GM18505 (cell line): ENCODE measurements around the gene C9orf72.

Experiments used
- ATAC-seq: cut with Tn5 transposase; IDR thresholded peaks from one replicate; pipeline ENCODE4 v1.9.1; 2021; ENCODE audit not compliant: unreplicated experiment
- POLR2A ChIP-seq: IDR thresholded peaks from 4 replicates; pipeline ENCODE4 v1.6.1; 2011; ENCODE audit warnings: borderline replicate concordance; ENCODE audit not compliant: insufficient read depth, insufficient read length; ENCODE audit errors: extremely low read depth

Gene C9orf72

DNA sequence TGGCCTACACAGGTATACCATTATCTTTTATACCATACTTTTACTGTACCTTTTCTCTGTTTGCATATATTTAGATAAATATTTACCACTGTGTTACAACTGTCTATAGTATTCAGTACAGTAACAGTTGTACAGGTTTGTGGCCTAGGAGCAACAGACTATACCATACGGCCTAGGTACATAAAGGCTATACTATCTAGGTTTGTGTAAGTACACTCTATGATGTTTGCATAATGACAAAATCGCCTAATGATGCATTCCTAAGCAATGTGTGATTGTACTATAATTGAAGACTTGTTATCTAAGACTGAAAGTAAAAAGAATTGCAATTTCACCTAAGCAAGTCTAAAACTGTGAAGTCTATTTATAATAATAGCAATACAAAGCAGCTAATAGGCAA is 3.9 kb downstream of the C9orf72 start:
- TF ChIP-seq POLR2A, result no peak
- no peak for ATAC-seq

GRCh38 chr9:27566118-27566517 is 7.2 kb downstream of the C9orf72 start:
- no peak for ATAC-seq
- no peak for TF ChIP-seq POLR2A

DNA sequence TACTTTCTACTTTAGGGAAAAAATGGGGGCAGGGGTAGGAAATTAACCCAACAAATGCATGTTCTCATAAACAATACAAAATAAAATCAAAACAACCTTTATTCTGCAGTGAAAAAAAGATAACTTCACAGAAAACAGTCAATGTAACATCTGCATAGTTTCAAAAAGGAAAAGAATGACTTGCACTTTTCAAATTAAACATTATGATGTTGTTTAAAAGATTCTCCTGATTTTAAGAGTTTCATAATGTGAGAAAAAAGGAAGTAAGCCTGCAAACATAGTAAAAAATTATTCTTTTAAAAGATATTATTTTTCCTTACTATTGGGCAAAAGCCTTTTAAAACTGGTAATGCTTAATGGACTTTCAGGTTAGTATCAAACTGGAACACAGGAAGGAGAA is 7.6 kb downstream of the C9orf72 start:
- no peak for TF ChIP-seq POLR2A
- ATAC-seq, result no peak

GRCh38 chr9:27564670-27565069 is 8.6 kb downstream of the C9orf72 start:
- TF ChIP-seq POLR2A, result no peak
- ATAC-seq, result no peak

DNA sequence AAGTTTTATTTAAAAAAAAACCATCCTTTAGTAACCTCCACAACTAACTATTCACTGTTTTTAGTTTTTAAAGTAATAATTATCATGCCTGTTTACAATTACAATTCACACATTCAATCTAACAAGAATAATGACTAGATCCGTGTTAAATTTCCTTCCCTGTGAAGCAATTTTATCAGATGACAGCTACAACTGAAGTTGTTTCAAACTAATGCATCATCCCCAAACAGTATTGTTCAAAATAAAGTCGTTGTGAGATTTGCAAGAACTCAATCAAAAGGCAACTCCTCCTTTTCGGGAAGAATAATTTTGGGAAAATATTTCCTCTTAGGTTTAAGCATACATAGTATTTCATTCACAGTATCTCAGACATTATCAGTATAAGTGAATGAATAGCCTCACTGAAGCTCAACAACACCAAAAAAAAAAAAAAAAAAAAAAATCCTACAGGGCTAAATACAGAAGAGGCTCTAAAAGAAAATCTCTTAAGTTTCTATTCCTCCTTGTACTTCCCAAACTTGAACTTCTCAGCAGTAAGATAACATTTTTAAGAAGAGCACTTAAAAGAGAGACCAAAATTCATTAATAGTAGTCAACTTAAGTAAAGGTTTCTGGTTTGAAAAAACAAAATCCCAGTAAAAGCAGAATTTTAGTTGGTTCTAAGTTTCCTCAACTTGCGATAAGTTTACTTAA is 9.4 kb downstream of the C9orf72 start:
- TF ChIP-seq POLR2A, result no peak

DNA sequence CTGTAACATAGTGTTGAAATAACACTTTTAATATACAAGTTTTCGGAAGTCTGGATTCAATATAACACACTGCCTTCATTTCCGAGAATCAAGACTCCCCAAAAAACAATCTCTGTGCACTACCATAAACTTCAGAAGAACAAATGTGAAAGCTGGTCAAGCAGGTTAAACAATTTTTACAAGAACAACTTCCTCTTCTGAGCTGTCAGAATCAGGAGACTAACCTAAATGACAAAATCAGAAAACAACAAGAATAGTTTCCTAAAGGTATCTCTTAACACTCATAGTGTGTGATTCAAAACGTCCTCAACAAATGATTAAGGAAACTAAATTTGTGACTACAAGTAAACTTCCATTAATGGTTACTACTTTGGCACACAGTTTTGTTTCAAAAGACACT is 11.6 kb downstream of the C9orf72 start:
- peak; percentile 67 for ATAC-seq
- TF ChIP-seq POLR2A, result no peak

More for the DNA sequence above, 9.4 kb downstream of the C9orf72 start:
- no peak for ATAC-seq

- ATAC-seq, result no peak
- no peak for TF ChIP-seq POLR2A
Observed at GRCh38 chr9:27560457-27560856, 12.8 kb downstream of the C9orf72 start.

DNA sequence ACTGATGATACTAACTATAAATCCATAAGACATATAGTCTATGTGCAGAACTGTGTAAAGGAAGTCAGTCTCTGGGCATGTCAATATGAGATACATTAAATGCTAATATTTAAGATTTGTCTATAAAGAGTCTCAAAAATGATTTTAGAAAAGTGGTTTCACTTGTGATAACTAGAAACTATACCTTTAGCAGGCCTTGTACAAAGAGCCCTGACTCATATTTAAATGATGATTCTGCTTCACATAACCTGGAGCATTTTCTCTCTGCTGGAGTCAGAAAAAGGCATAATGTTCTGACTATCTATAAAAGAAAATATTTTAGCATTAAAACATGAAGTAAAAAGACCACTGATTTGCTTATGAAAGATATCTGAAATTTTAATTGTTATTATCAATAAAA is 15.0 kb downstream of the C9orf72 start:
- ATAC-seq, result no peak
- TF ChIP-seq POLR2A, result no peak

DNA sequence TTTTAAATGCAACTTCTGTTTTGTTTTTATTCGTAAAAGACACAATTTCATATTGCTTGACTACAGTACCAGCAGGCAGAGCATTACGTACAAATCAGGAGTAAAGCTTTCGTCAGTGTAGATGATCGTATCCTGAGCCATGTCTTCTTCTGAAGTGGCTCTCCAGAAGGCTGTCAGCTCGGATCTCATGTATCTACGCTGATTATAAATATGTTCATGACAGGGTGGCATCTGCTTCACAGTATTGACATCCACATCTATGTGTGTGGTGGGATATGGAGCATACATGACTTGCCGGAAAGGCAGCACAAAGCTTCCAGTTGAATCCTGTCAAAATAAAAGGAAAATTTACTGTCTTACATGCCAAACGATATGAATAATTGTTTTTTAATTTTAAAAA is 16.8 kb downstream of the C9orf72 start:
- ATAC-seq, result no peak
- no peak for TF ChIP-seq POLR2A

DNA sequence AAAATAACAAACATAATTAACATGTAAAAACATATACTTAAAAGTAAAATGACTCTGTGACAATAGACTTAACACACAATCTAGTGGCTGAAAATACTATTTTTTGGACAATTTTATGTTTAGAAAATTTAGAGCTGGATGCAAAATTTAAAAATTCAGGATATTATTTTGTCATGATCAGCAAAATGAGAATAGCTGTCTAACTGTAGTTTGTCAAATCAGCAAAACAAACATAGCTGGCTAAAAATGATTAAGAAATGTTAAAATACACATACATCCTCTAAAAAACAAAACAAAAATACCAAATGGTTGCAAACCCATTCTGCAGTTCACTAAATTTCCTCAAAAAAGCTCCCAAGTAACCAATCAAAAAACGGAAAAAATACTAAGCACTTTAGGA is 18.6 kb downstream of the C9orf72 start:
- no peak for TF ChIP-seq POLR2A
- no peak for ATAC-seq

GRCh38 chr9:27549196-27549755 is 24.0 kb downstream of the C9orf72 start:
- no peak for ATAC-seq
- no peak for TF ChIP-seq POLR2A

DNA sequence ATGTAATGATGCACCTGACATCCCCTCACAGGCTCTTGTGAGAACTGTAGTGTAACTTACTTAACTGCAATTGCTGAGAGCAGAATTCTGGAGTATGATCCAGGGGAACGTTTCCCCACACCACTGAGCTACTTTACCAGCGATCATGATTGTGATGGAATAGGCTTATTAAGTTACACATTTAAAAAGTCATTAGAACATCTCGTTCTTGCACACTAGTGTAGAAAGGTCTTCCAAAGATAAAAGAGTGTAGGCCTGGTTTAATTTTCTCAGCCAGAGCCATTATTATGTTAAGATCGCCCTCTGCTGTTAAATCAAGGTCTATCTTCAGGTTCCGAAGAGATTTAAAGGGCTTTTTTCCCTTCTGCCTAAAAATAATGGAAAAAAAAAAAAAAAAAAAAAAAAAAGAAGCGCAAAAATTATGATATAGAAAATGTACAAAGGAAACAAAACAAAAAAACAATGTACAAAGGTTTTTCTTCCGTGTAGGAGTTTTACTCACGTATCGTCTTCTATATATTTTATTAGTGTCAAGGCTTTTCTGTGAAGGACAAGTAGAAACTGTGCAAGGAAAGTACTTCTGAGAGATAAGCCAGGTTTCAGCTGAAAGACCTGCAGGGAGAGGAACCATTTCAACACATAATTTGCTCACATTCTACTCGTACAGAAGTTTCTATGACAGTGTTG is 25.1 kb downstream of the C9orf72 start:
- ATAC-seq, result no peak
- no peak for TF ChIP-seq POLR2A

GRCh38 chr9:27545471-27545870 is 27.8 kb downstream of the C9orf72 start:
- no peak for ATAC-seq
- TF ChIP-seq POLR2A, result no peak

DNA sequence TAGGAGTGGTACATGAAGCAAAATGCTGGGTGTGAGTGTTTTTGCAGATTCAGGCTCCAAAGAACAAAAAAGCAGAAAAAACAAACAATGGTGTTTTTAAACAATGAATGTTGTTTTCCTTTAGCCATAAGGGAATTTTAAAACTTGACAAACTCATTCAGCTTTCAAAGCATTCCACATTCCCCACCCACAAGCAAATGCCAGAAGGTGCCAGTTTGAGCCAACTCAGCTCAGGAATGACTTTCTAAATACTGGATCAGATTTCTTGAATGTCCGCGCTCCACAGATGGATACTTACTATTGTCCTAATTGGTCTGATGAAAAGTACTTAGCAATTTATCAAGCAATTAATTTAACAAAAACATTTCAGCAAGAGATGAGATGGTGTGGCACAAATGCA is 30.8 kb downstream of the C9orf72 start:
- ATAC-seq, result no peak
- TF ChIP-seq POLR2A, result no peak
